Liver (tissue), 2 donors: Measurements from ENCODE around the gene BRAT1.

Experiments used
- CTCF ChIP-seq: fragments of 150-350 bp; IDR thresholded peaks from 2 replicates; pipeline ENCODE4 v1.5.1; 2017; ENCODE audit warnings: improper control_type of control experiment, low read depth, low read length; ENCODE audit not compliant: missing input control
- FOXA2 ChIP-seq: IDR thresholded peaks from 2 replicates; pipeline ENCODE4 v1.6.1; 2016; ENCODE audit warnings: antibody characterized with exemption
- TF ChIP-seq, protein P1 (sequence below): IDR thresholded peaks from 2 replicates; pipeline ENCODE4 v1.6.1; 2016; ENCODE audit warnings: antibody characterized with exemption
- donor health status: healthy.

GRCh38 chr7:2501947-2502646 is 53.2 kb downstream of the BRAT1 start:
- TF ChIP-seq CTCF (no peak), FOXA2 (no peak)
- TF ChIP-seq, protein P1, sequence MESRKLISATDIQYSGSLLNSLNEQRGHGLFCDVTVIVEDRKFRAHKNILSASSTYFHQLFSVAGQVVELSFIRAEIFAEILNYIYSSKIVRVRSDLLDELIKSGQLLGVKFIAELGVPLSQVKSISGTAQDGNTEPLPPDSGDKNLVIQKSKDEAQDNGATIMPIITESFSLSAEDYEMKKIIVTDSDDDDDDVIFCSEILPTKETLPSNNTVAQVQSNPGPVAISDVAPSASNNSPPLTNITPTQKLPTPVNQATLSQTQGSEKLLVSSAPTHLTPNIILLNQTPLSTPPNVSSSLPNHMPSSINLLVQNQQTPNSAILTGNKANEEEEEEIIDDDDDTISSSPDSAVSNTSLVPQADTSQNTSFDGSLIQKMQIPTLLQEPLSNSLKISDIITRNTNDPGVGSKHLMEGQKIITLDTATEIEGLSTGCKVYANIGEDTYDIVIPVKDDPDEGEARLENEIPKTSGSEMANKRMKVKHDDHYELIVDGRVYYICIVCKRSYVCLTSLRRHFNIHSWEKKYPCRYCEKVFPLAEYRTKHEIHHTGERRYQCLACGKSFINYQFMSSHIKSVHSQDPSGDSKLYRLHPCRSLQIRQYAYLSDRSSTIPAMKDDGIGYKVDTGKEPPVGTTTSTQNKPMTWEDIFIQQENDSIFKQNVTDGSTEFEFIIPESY = no peak
